ENCODE data around the gene VSIG2. TPM values are rescaled to one million over a fixed set of nuclear protein-coding genes. Genes with fewer than 3 reads are reported as not detected.

The VSIG2 gene
- total and polyA plus RNA-seq, 10 of the 15 experiments (the other 5 are each of a cell fraction or from before 2014, with no cell fraction given): 0.13 to 0.31 (median 0.15) TPM; not detected in 5

GRCh38 chr11:124754309-124754708 is 2.3 kb upstream of the VSIG2 start:
- intact Hi-C loops (cut with micrococcal nuclease; ENCODE audit: unreplicated experiment): no loop called here
- peaks cover 11% of the 10 kb centered on the region for H3K4me1 ChIP-seq (ENCODE audit: control insufficient read depth, insufficient read depth, low read length)
- H3K4me2 ChIP-seq (ENCODE audit: control insufficient read depth, insufficient read depth): no peak overlapping the region
- CTCF ChIA-PET: interaction anchor here (16.1 kb wide), 1 partner anchor 10 kb away, joined by 202 read pairs; the partner anchor contains the start of gene NRGN
- RAD21 ChIA-PET (ENCODE audit: unreplicated experiment): interaction anchor here (1.0 kb wide), 1 partner anchor 9 kb away, joined by 3 read pairs; no protein-coding TSS in a partner anchor
- H3K36me3 ChIP-seq (ENCODE audit: control insufficient read depth in 2 of 2, insufficient read depth in 2 of 2, low read length in 1 of 2): no peaks in the 10 kb centered on the region; a peak in 1 of 4 replicates
- POLR2A ChIA-PET: interaction anchor here (0.6 kb wide), 1 partner anchor 1692 kb away, joined by 3 read pairs; the partner anchor contains the start of gene HSPA8
- SMC1A ChIA-PET (ENCODE audit: uncharacterized antibody, unreplicated experiment): interaction anchor here (0.5 kb wide), 1 partner anchor 85 kb away, joined by 3 read pairs; no protein-coding TSS in a partner anchor
- no peak for ATAC-seq
- no peaks in the 10 kb centered on the region for H4K20me1 ChIP-seq (ENCODE audit: control insufficient read depth, insufficient read depth)
- no peak for FAIRE-seq
- TF ChIP-seq MYC (IDR thresholded peaks at IDR 0.05; ENCODE audit: insufficient read depth, insufficient read length, insufficient replicate concordance, low read length, severe bottlenecking) (no peak), PRDM15 (CRISPR knock-in tag; IDR thresholded peaks at IDR 0.05) (no peak), SMARCA5 (IDR thresholded peaks at IDR 0.05) (no peak), FOS (IDR thresholded peaks at IDR 0.05; ENCODE audit: borderline replicate concordance, extremely low read depth, insufficient read length) (no peak), CREB1 (IDR thresholded peaks at IDR 0.05; ENCODE audit: low read depth) (no peak), ZBTB33 (IDR thresholded peaks at IDR 0.05) (no peak), RAD51 (IDR thresholded peaks at IDR 0.05) (no peak), RBBP5 (conservative IDR thresholded peaks at IDR 0.05) (no peak), HSF1 (IDR thresholded peaks at IDR 0.05; ENCODE audit: low read depth, low read length) (no peak), RFX5 (IDR thresholded peaks at IDR 0.05; ENCODE audit: low read depth, low read length) (no peak), BHLHE40 (IDR thresholded peaks at IDR 0.05; ENCODE audit: borderline replicate concordance in 1 of 2, low read depth in 2 of 2, low read length in 1 of 2) (no peak), RAD21 (IDR thresholded peaks at IDR 0.05; ENCODE audit: insufficient read depth, low read depth, low read length) (no peak), CEBPB (IDR thresholded peaks at IDR 0.05; ENCODE audit: borderline replicate concordance in 1 of 2, low read depth in 2 of 2, low read length in 2 of 2) (no peak), MXI1 (IDR thresholded peaks at IDR 0.05; ENCODE audit: low read depth, low read length) (no peak), ESRRA (IDR thresholded peaks at IDR 0.05; ENCODE audit: low read length) (no peak), RELA (IDR thresholded peaks at IDR 0.05; ENCODE audit: borderline replicate concordance, partially characterized antibody) (no peak), HDAC2 (IDR thresholded peaks at IDR 0.05) (no peak)
- H3K9ac ChIP-seq (ENCODE audit: control insufficient read depth, insufficient read depth, low read length): no peak overlapping the region
- no peaks in the 10 kb centered on the region for H3K9me3 ChIP-seq (replicated peaks; ENCODE audit: control insufficient read depth, insufficient read depth, low read length)
- H3K4me3 ChIP-seq: no peak overlapping the region
- WGBS (ENCODE audit: insufficient coverage, insufficient replicate concordance, low lambda C conversion rate, missing lambda C conversion rate): 67% methylated on average over 4 of the region's 4 CpGs
- no peak for DNase-seq (ENCODE audit: low read depth, low spot score)
- in situ Hi-C loops (cut with MboI): no loop called here
- no peaks in the 10 kb centered on the region for H3K27me3 ChIP-seq (replicated peaks in 1 of 2; ENCODE audit: control insufficient read depth in 2 of 2, insufficient read depth in 2 of 2, low read length in 1 of 2)
- H3K79me2 ChIP-seq (ENCODE audit: control insufficient read depth, insufficient read depth, low read length): peaks cover 19% of the 10 kb centered on the region
- no peak overlapping the region for H2AFZ ChIP-seq (ENCODE audit: control insufficient read depth, low read depth, low read length)
- no peak overlapping the region for H3K27ac ChIP-seq (ENCODE audit: control insufficient read depth, insufficient read depth)
- no TSS peak for BruUV-seq (replicated peaks)
